Measurements from ENCODE around the gene MBD3.

GRCh38 chr19:1598777-1599459 lies 6.3 kb upstream of the MBD3 start:
- no peak for TF ChIP-seq CTCF (IDR thresholded peaks at IDR 0.05; ENCODE audit: poor library complexity)
- no peak for TF ChIP-seq EZH2 (IDR thresholded peaks at IDR 0.05; ENCODE audit: borderline replicate concordance)
- no peak for TF ChIP-seq EZH2phosphoT487 (IDR thresholded peaks at IDR 0.05; ENCODE audit: low read depth, severe bottlenecking, unreplicated experiment)
